ENCODE data around the gene SPECC1L.

SPECC1L gene

DNA sequence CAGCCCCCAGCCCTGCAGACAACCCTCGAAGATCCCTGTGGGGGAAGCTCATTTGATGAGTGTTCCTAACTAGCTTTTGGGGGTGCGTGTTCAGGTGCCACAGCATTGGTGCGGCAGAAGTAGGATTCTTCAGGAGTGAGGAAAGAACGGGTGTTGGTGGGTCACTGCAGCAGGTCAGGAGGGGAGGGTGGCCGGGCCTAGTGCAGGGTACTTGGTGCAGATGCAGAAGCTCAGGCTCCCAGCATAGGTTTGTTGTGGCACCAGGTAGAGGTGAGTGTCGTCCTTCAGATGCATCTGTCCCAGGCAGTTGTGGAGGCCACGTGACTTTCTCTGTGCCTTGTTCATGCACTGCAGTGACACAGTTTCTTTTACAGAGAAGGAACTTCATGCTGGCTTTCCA, 141.6 kb downstream of the SPECC1L start:
- in situ Hi-C loops (cut with MboI; ENCODE audit: low sequenced_read_pairs), result loop anchor here (25.0 kb wide), 1 partner anchor 100 kb away; no protein-coding TSS in a partner anchor

GRCh38 chr22:24413271-24413670, 142.6 kb downstream of the SPECC1L start:
- in situ Hi-C loops (cut with MboI; ENCODE audit: low sequenced_read_pairs), result loop anchor here (25.0 kb wide), 1 partner anchor 99 kb away; no protein-coding TSS in a partner anchor

DNA sequence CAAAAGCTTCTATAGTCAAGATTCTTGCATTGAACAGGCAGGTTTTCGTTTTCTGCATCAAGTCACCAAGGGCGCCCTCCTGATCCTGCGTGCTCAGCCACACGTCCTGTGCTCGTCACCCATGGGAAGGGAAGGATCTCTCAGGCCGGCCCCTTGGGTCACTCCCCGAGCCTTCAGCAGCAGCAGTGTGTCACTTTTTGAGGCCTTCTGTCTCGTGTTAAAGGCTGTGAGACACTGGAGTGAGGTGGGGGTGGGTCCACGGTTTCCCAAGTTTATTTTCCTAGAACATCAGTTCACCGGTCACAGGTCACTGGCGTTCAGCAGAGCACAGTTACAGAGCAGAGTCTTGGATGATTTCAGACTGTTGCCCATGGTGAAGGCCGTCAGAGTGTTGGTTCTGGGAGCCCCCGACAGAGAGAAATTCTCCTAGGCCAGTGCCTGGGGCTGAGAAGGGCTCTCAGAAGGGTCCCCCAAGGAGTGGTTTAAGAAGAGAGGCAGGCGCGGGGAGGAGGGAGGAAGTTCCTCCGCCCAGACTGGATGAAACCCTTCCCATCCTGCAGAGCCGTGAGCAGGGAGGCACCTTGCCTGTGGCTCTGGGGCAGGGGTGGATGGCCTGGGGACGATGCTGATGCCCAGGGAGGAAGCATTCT, 143.2 kb downstream of the SPECC1L start:
- in situ Hi-C loops (cut with MboI; ENCODE audit: low sequenced_read_pairs), result loop anchor here (25.0 kb wide), 1 partner anchor 98 kb away; no protein-coding TSS in a partner anchor

DNA sequence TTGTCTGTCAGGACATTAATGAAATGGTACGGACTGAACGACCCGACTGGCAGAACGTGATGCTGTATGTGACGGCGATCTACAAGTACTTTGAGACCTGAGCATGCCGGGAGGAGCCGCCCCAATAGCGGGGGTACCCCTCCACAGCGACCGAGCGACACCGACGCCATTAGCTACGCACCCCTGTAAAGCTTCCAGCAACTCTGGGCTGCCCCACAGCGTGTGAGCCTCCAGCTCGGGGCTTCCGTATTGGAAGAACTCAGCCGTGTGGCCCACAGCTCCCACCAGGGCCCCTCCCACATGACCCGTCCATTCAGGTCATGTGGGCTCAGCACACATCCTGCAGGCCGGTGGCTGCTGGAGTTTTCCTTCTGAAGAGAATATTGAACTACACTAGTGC, 143.9 kb downstream of the SPECC1L start:
- in situ Hi-C loops (cut with MboI; ENCODE audit: low sequenced_read_pairs), result loop anchor here (25.0 kb wide), 1 partner anchor 98 kb away; no protein-coding TSS in a partner anchor

DNA sequence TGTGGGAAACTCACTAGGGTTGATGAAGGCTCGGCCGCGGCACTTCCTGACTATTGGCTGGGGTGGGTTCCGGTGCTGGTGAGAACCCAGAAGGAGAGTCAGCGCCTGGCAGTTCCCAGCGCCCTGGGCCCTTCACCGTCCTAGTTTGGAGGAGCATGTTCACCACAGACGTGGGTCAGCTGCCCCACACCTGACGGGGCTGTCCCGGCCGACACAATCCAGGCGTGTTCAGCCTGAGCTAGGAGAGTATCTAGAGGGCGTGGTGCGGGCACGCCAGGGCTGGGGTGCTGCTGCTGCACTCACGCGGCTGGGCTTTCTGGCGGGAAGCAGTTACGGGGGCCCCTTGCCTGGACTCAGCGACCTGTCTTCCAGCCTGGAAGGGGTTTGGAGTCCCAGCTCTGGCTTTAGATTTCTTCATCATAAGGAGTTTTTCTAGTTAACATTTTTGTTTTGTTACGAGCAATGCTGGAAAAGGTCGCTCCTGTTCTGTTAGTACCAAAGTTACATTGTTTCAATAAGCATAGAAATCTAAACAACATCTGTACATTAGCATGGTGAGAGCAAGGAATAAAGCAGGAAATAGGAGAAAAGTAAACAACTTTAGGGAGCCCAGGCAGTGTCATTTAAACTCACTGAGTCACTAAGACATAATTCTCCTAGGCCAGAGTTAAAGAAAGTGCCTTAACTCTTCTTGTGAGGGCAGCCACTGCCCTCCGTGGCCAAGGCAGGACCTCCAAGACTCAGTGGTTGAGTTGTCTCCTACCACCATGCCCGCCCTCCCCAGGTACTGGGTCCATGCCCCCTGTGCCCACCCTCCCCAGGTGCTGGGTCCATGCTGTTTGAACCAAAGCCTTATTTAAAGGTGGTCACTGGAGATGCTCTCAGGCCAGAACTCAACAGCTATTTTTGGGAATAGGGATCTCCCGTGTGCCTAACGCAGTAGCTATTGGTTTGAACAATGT, 144.6 kb downstream of the SPECC1L start:
- in situ Hi-C loops (cut with MboI; ENCODE audit: low sequenced_read_pairs), result loop anchor here (25.0 kb wide), 1 partner anchor 97 kb away; no protein-coding TSS in a partner anchor

- in situ Hi-C loops (cut with MboI; ENCODE audit: low sequenced_read_pairs), result loop anchor here (25.0 kb wide), 1 partner anchor 96 kb away; no protein-coding TSS in a partner anchor
These were observed 145.5 kb downstream of the SPECC1L start for GRCh38 chr22:24416095-24416494.

DNA sequence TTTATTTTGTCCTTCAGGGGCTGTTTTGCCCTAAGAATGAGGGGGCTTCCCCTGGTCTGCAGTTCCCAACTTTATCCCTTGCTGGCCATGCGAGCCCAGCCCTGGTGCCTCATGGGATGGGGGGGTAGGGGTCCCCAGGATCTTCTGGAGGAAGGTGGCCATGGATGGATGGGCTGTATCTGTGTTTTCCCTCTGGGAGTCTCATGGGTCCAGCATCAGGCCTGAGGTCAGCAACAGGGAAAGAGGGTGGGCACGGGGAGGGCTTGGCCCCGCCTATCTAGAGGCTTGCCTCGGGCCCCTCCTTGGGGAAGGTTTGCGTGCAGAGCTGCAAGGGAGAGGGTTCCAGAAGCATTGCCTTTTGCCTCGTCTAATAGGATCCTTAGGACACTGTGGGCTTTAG, 146.0 kb downstream of the SPECC1L start:
- in situ Hi-C loops (cut with MboI; ENCODE audit: low sequenced_read_pairs), result loop anchor here (25.0 kb wide), 1 partner anchor 96 kb away; no protein-coding TSS in a partner anchor

DNA sequence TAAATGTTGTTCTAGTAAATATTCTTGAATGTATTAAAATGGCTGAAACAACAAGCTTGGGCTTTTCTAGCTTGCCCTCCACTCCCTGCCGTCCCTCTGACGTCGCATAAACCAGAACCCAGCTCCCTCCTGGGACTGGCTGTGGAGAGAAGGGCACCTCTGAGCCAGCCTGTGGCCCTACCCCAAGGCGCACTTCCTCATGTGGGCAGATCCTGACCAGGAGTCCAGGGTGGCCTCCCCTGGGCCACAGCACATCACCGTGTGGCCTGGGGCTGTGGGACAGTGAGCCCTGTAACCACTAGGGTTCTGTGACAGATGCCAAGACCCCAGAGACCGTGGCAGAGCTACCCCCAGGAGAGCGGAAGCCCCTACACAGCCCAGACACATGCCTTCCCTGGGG, 146.6 kb downstream of the SPECC1L start:
- in situ Hi-C loops (cut with MboI; ENCODE audit: low sequenced_read_pairs), result loop anchor here (25.0 kb wide), 1 partner anchor 95 kb away; no protein-coding TSS in a partner anchor

GRCh38 chr22:24417901-24418641, 147.4 kb downstream of the SPECC1L start:
- in situ Hi-C loops (cut with MboI; ENCODE audit: low sequenced_read_pairs), result loop anchor here (25.0 kb wide), 1 partner anchor 94 kb away; no protein-coding TSS in a partner anchor

GRCh38 chr22:24418786-24419474, 148.3 kb downstream of the SPECC1L start:
- in situ Hi-C loops (cut with MboI; ENCODE audit: low sequenced_read_pairs), result loop anchor here (25.0 kb wide), 1 partner anchor 93 kb away; no protein-coding TSS in a partner anchor

DNA sequence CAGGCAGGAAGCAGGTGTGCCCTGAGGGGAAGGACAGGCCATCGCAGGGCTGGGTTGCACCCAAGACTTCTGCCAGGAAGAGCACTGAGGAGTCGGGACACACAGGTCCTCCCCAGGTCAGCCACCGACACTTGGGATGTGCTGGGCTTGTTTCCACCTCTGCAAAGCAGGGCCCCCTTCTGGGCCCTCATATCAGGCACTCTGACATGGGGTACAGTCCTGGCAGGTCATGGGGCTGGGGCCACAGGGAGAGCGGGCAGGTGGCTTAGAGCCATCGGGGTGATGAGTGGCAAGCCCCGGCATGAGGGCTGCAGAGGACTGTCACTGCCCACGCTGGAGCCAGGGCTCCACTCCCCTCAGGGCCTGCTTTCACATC, 148.8 kb downstream of the SPECC1L start:
- in situ Hi-C loops (cut with MboI; ENCODE audit: low sequenced_read_pairs), result loop anchor here (25.0 kb wide), 1 partner anchor 93 kb away; no protein-coding TSS in a partner anchor

DNA sequence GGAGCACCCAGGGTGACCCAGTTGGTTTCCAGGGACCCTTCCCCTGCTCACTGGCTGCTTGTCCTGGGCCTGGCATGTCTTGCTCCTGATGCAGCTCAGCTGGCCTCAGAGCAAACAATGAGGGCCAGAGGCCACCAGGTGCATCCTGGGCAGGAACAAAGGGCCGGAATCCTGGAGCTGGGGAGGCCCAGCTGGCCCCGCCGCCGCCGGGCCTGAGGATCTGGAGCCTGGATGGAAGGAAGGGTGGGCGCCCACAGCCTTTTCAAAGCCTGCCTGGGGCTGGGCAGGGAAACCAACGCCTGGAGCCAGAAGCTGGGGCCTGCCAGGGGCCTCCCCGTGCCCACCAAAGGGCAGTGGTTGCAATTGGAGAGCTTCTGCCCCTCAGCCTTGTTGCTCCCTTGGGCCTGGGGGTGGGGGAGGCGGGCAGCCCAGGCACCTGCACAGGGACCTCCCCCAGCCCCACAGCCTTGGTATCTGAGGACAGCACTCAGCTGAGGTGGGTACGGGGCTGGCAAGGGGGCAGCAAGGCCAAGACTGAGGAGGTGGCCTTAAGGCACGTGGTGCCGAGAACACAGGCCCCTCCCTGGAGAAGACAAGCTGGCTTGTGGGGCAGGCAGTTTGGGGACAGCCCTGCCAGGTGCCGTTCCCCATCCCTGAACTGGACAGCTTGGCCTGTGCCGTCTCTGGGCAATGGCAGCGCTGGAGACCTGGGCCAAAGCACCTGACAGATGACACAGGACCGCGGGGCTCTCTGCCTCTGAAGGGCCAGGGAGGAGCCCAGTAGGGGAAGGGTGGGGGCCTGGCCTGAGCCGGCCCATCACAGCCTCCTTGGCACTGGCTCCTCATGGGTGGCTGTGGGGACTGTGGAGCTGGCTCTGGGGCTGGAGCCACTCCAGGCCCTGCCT, 149.7 kb downstream of the SPECC1L start:
- in situ Hi-C loops (cut with MboI; ENCODE audit: low sequenced_read_pairs), result loop anchor here (25.0 kb wide), 1 partner anchor 92 kb away; no protein-coding TSS in a partner anchor

- in situ Hi-C loops (cut with MboI; ENCODE audit: low sequenced_read_pairs), result loop anchor here (25.0 kb wide), 1 partner anchor 91 kb away; no protein-coding TSS in a partner anchor
These were observed 150.3 kb downstream of the SPECC1L start for GRCh38 chr22:24420977-24421343.

DNA sequence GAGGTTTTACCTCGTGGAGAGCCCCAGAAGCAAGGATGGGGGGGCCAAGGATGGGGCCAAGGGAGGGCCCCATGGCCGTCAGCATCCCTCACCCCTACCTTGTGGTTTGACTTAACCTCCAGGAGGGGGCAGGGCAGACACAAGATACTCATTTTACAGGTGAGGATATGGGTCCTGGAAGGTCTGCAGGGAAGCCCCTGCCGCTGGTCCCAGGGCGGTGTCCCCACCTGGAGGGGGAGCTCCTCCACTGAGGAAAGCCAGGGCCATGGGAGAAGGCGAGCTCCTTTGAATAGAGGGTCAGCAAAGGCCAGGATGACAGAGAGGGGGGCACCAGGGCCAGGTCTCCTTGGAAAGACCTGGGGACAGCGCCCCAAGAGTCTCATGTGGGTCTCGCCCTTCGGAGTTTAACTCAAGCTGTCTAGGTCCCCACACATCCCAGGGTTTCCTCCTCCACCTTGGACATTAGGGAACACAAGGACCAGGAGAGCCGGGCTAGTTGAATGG, 150.8 kb downstream of the SPECC1L start:
- in situ Hi-C loops (cut with MboI; ENCODE audit: low sequenced_read_pairs), result loop anchor here (25.0 kb wide), 1 partner anchor 91 kb away; no protein-coding TSS in a partner anchor

- in situ Hi-C loops (cut with MboI; ENCODE audit: low sequenced_read_pairs), result loop anchor here (25.0 kb wide), 1 partner anchor 90 kb away; no protein-coding TSS in a partner anchor
These were observed 151.6 kb downstream of the SPECC1L start for GRCh38 chr22:24422102-24422665.

GRCh38 chr22:24423519-24424000, 152.9 kb downstream of the SPECC1L start:
- in situ Hi-C loops (cut with MboI; ENCODE audit: low sequenced_read_pairs), result loop anchor here (25.0 kb wide), 1 partner anchor 89 kb away; no protein-coding TSS in a partner anchor

GRCh38 chr22:24424001-24424900, 153.6 kb downstream of the SPECC1L start:
- in situ Hi-C loops (cut with MboI; ENCODE audit: low sequenced_read_pairs), result loop anchor here (25.0 kb wide), 1 partner anchor 88 kb away; no protein-coding TSS in a partner anchor

Measured in hTERT RPE-1 (cell line).